ENCODE data around the gene NUDT5. TPM values are rescaled to one million over a fixed set of nuclear protein-coding genes. Genes with fewer than 3 reads are reported as not detected.

The NUDT5 gene
- total RNA-seq, 4 donors from 2014 or later: 19.9 to 23.7 (median 21.4) TPM

GRCh38 chr10:12150163-12150562 lies 45.5 kb downstream of the NUDT5 start:
- Histone ChIP-seq H3K4me1 (peaks cover 0 to 5% (median 0%) of the 10 kb centered on the region in 4 donors), H3K27ac (replicated peaks in 1 of 4) (no peak overlapping the region), H3K9me3 (no peaks in the 10 kb centered on the region), H3K36me3 (peaks cover 4 to 73% (median 39%) of the 10 kb centered on the region in 4 donors), H3K4me3 (no peak overlapping the region), H3K27me3 (no peaks in the 10 kb centered on the region)
- intact Hi-C loops (cut with DNase I): no loop called here
- TF ChIP-seq CTCF (IDR thresholded peaks at IDR 0.05) (no peak), POLR2A (IDR thresholded peaks at IDR 0.05; ENCODE audit: low read depth) (no peak), EP300 (IDR thresholded peaks at IDR 0.05) (no peak), POLR2AphosphoS5 (IDR thresholded peaks at IDR 0.05) (no peak)
- no peak for DNase-seq (ENCODE audit: extremely low spot score)
- WGBS: 82% methylated on average over 4 of the region's 4 CpGs

- TF ChIP-seq POLR2A (IDR thresholded peaks at IDR 0.05; ENCODE audit: low read depth) (no peak), CTCF (IDR thresholded peaks at IDR 0.05) (no peak), EP300 (IDR thresholded peaks at IDR 0.05) (no peak), POLR2AphosphoS5 (IDR thresholded peaks at IDR 0.05) (no peak)
- peaks cover 33 to 91% (median 67%) of the 10 kb centered on the region in 4 donors for H3K36me3 ChIP-seq
Observed at GRCh38 chr10:12144538-12144937, 51.2 kb downstream of the NUDT5 start.

GRCh38 chr10:12140038-12140437 lies 55.7 kb downstream of the NUDT5 start:
- intact Hi-C loops (cut with DNase I): no loop called here
- peaks cover 38 to 96% (median 74%) of the 10 kb centered on the region in 4 donors for H3K36me3 ChIP-seq

More at GRCh38 chr10:12144538-12144937, 51.2 kb downstream of the NUDT5 start:
- H3K4me1 ChIP-seq: no peaks in the 10 kb centered on the region
- DNase-seq (ENCODE audit: extremely low spot score): no peak
- no peak overlapping the region for H3K4me3 ChIP-seq
- no peak overlapping the region for H3K27ac ChIP-seq (replicated peaks in 1 of 4)
- intact Hi-C loops (cut with DNase I): no loop called here
- 97% methylated on average over 3 of the region's 3 CpGs for WGBS
- no peaks in the 10 kb centered on the region for H3K9me3 ChIP-seq
- H3K27me3 ChIP-seq: no peaks in the 10 kb centered on the region

GRCh38 chr10:12135631-12136030 lies 60.1 kb downstream of the NUDT5 start:
- no peak for DNase-seq (ENCODE audit: extremely low spot score)
- no peak overlapping the region for H3K27ac ChIP-seq (replicated peaks in 1 of 4)
- TF ChIP-seq POLR2AphosphoS5 (IDR thresholded peaks at IDR 0.05) (no peak), EP300 (IDR thresholded peaks at IDR 0.05) (no peak), CTCF (IDR thresholded peaks at IDR 0.05) (no peak), POLR2A (IDR thresholded peaks at IDR 0.05; ENCODE audit: low read depth) (no peak)
- peaks cover 0 to 8% (median 6%) of the 10 kb centered on the region in 4 donors for H3K4me1 ChIP-seq
- H3K4me3 ChIP-seq: no peak overlapping the region
- H3K27me3 ChIP-seq: no peaks in the 10 kb centered on the region
- 90% methylated on average over 3 of the region's 3 CpGs for WGBS
- intact Hi-C loops (cut with DNase I): no loop called here
- peaks cover 8 to 74% (median 54%) of the 10 kb centered on the region in 4 donors for H3K36me3 ChIP-seq
- H3K9me3 ChIP-seq: no peaks in the 10 kb centered on the region

More at GRCh38 chr10:12140038-12140437, 55.7 kb downstream of the NUDT5 start:
- no peaks in the 10 kb centered on the region for H3K27me3 ChIP-seq
- no peak overlapping the region for H3K4me3 ChIP-seq
- no peaks in the 10 kb centered on the region for H3K9me3 ChIP-seq
- no peak for DNase-seq (ENCODE audit: extremely low spot score)
- H3K27ac ChIP-seq (replicated peaks in 1 of 4): no peak overlapping the region
- TF ChIP-seq POLR2A (IDR thresholded peaks at IDR 0.05; ENCODE audit: low read depth) (no peak), CTCF (IDR thresholded peaks at IDR 0.05) (no peak), POLR2AphosphoS5 (IDR thresholded peaks at IDR 0.05) (no peak), EP300 (IDR thresholded peaks at IDR 0.05) (no peak)
- H3K4me1 ChIP-seq: no peaks in the 10 kb centered on the region
- 89% methylated on average over 1 of the region's 1 CpG for WGBS
